Endodermal cell (in vitro differentiated cells): Measurements from ENCODE around the gene SLC12A8. TPM values are rescaled to one million over a fixed set of nuclear protein-coding genes. Genes with fewer than 3 reads are reported as not detected.
A peak's percentile ranks its signal among the peaks of the same experiment; 100 is the strongest.

Experiments used
- DNase-seq: peaks from one replicate; pipeline ENCODE4 v3.0.0-alpha.2; 2017
- H3K27ac ChIP-seq: 2 replicates; pipeline ENCODE4 v1.5.1; 2013; ENCODE audit warnings: mild to moderate bottlenecking, low read depth, low read length, moderate library complexity
- H3K27me3 ChIP-seq: 2 replicates; pipeline ENCODE4 v1.6.1; 2013; ENCODE audit warnings: mild to moderate bottlenecking, low read length, moderate library complexity; ENCODE audit not compliant: insufficient read depth, control insufficient read depth, poor library complexity, severe bottlenecking
- H3K36me3 ChIP-seq: 2 replicates; pipeline ENCODE4 v1.7.0; 2013; ENCODE audit warnings: mild to moderate bottlenecking, low read length, moderate library complexity; ENCODE audit not compliant: control insufficient read depth, insufficient read depth
- H3K4me1 ChIP-seq: one replicate; pipeline ENCODE4 v1.7.0; 2013; ENCODE audit warnings: low read length; ENCODE audit not compliant: control insufficient read depth, insufficient read depth
- H3K4me3 ChIP-seq: 2 replicates; pipeline ENCODE4 v1.5.1; 2013; ENCODE audit warnings: mild to moderate bottlenecking, low read length, moderate library complexity
- H3K9ac ChIP-seq: 2 replicates; pipeline ENCODE4 v1.6.1; 2013; ENCODE audit warnings: mild to moderate bottlenecking, low read length, moderate library complexity; ENCODE audit not compliant: poor library complexity, severe bottlenecking; ENCODE audit errors: extremely low read depth
- H3K9me3 ChIP-seq: 2 replicates; pipeline ENCODE4 v1.6.1; 2013; ENCODE audit warnings: mild to moderate bottlenecking, low read length, moderate library complexity; ENCODE audit not compliant: control insufficient read depth
- H3K27ac Mint-ChIP-seq: 2 replicates; pipeline ENCODE4 v1.8.0; 2020; ENCODE audit warnings: mixed read lengths
- H3K27me3 Mint-ChIP-seq: 2 replicates; pipeline ENCODE4 v1.8.0; 2021; ENCODE audit warnings: mild to moderate bottlenecking, mixed read lengths; ENCODE audit not compliant: insufficient read depth
- H3K36me3 Mint-ChIP-seq: 2 replicates; pipeline ENCODE4 v1.8.0; 2020; ENCODE audit warnings: low read depth, mixed read lengths
- H3K4me1 Mint-ChIP-seq: 2 replicates; pipeline ENCODE4 v1.8.0; 2020; ENCODE audit warnings: mixed read lengths
- H3K4me3 Mint-ChIP-seq: 2 replicates; pipeline ENCODE4 v1.8.0; 2020; ENCODE audit warnings: mild to moderate bottlenecking, moderate library complexity, mixed read lengths
- H3K9me3 Mint-ChIP-seq: 2 replicates; pipeline ENCODE4 v1.8.0; 2020; ENCODE audit warnings: mild to moderate bottlenecking, mixed read lengths
- WGBS, 2 experiments: methylation state at CpG; one replicate each; pipeline versions ENCODE4 v1.1.5 to v1.1.7; 2013; ENCODE audit warnings: missing lambda C conversion rate in 2 of 2, mixed read lengths in 1 of 2; ENCODE audit not compliant: insufficient coverage in 1 of 2, insufficient read length in 1 of 2; 5-methylcytosine and 5-hydroxymethylcytosine counted together
- total RNA-seq, 2 donors: library from RNA; stranded (reverse); fragmentation: NEBNext Ultra II Directional in 1 of 2; extraction: Animal tissue kit (Norgen Biotek cat#: 25700) in 1 of 2; gene quantifications; 2 replicates in 1 of 2; 3 replicates in 1 of 2; pipeline ENCODE4 v1.2.1, GENCODE V29; 2021
- TF ChIP-seq, protein P1 (sequence below): fragments of 200-600 bp; sonication (generic); conservative IDR thresholded peaks from 2 replicates; pipeline ENCODE4 v1.5.0; 2021; ENCODE audit warnings: antibody characterized with exemption, mild to moderate bottlenecking

SLC12A8 gene
- total RNA-seq, 2 donors from 2014 or later = 17.3 to 18.6 TPM

DNA sequence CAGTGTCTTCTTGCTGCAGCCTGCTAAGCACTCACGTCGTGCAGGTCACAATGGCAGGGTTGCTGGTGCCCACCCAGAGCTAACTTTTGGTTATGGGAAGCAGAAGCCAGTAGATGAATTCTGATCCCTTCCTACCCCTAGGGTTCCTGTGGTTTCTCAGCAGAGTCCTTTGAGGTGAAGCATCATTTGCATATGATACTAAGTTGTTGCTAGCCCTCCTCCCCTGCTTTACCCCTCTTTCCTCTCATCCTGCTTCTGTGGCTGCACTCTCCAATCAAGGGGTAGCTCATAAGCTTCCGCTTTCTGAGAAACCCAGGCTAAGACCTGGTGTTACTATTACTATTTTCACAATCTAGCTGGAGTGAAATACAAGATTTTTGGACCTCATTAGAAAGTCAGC is 134.7 kb downstream of the SLC12A8 start:
- H3K4me1 Mint-ChIP-seq = peaks cover 25% of the 10 kb centered on the region
- H3K9me3 Mint-ChIP-seq = no peaks in the 10 kb centered on the region
- no peaks in the 10 kb centered on the region for H3K9me3 ChIP-seq
- no peak overlapping the region for H3K9ac ChIP-seq
- H3K27me3 ChIP-seq = no peaks in the 10 kb centered on the region
- no peak overlapping the region for H3K4me3 ChIP-seq
- peaks cover 10% of the 10 kb centered on the region for H3K4me1 ChIP-seq
- no peak overlapping the region for H3K27ac ChIP-seq
- peaks cover 17% of the 10 kb centered on the region for H3K36me3 Mint-ChIP-seq
- H3K36me3 ChIP-seq = no peaks in the 10 kb centered on the region
- TF ChIP-seq, protein P1, sequence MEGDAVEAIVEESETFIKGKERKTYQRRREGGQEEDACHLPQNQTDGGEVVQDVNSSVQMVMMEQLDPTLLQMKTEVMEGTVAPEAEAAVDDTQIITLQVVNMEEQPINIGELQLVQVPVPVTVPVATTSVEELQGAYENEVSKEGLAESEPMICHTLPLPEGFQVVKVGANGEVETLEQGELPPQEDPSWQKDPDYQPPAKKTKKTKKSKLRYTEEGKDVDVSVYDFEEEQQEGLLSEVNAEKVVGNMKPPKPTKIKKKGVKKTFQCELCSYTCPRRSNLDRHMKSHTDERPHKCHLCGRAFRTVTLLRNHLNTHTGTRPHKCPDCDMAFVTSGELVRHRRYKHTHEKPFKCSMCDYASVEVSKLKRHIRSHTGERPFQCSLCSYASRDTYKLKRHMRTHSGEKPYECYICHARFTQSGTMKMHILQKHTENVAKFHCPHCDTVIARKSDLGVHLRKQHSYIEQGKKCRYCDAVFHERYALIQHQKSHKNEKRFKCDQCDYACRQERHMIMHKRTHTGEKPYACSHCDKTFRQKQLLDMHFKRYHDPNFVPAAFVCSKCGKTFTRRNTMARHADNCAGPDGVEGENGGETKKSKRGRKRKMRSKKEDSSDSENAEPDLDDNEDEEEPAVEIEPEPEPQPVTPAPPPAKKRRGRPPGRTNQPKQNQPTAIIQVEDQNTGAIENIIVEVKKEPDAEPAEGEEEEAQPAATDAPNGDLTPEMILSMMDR = no peak
- no peak overlapping the region for H3K27ac Mint-ChIP-seq
- H3K27me3 Mint-ChIP-seq = no peaks in the 10 kb centered on the region
- no peak overlapping the region for H3K4me3 Mint-ChIP-seq
- 91 to 100% methylated on average over 2 to 3 of the region's 3 CpGs for WGBS, 2 experiments
- DNase-seq = no peak

DNA sequence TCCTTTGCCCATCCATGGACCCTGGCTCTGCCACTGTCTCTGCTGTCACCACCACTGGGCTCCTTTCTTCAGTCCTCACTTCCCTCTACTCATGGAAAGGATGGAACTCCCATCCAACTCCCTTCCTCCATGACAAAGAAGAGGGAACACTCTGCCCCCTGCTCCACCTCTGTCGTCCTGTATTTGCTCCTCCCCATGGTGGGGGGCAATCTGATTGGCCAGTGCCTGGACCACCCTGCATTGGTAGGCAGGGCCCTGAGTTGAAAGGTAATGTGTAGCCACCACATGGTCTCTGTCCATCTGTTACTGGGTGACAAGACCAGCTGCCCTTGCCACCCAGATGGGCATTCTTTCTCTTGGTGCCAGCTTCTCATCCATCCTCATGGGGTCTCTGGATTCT is 136.1 kb downstream of the SLC12A8 start:
- H3K27ac Mint-ChIP-seq = peak overlapping the region; percentile 15

DNA sequence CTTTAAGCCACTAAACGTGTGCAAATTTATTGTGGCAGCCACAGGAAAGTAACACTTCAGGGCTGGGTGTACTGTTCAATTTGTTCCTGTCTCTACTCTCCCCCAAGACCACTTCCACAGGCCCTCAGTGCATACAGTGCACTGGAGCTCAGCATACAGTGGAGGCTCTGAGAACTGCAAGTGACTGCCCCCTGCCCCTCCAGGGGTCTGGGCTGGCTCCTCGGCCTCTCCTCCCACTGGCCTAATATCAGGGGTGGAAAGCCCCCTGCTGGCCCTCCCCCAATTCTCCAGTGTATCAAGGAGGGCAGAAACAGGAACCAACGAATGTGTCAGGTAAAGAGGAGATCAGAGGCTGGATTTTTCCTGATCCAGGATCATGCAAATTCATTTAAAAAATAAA is 136.8 kb downstream of the SLC12A8 start:
- TF ChIP-seq, protein P1 = peak; percentile 67
- DNase-seq = peak; percentile 78
- peaks cover 25% of the 10 kb centered on the region for H3K4me1 Mint-ChIP-seq
- no peak overlapping the region for H3K4me3 Mint-ChIP-seq
- H3K9ac ChIP-seq = no peak overlapping the region
- no peaks in the 10 kb centered on the region for H3K36me3 ChIP-seq
- H3K27me3 Mint-ChIP-seq = no peaks in the 10 kb centered on the region
- no peaks in the 10 kb centered on the region for H3K9me3 ChIP-seq
- peak overlapping the region; percentile 15 for H3K27ac Mint-ChIP-seq
- no peaks in the 10 kb centered on the region for H3K9me3 Mint-ChIP-seq
- WGBS, 2 experiments = 50 to 63% methylated on average over 2 to 3 of the region's 3 CpGs
- H3K27me3 ChIP-seq = no peaks in the 10 kb centered on the region
- H3K4me1 ChIP-seq = peaks cover 10% of the 10 kb centered on the region
- no peak overlapping the region for H3K27ac ChIP-seq
- peaks cover 14% of the 10 kb centered on the region for H3K36me3 Mint-ChIP-seq
- no peak overlapping the region for H3K4me3 ChIP-seq

More for the DNA sequence above, 136.1 kb downstream of the SLC12A8 start:
- Mint-ChIP-seq H3K4me3 (no peak overlapping the region), H3K27me3 (no peaks in the 10 kb centered on the region), H3K9me3 (no peaks in the 10 kb centered on the region), H3K4me1 (peaks cover 25% of the 10 kb centered on the region), H3K36me3 (peaks cover 14% of the 10 kb centered on the region)
- H3K27me3 ChIP-seq = no peaks in the 10 kb centered on the region
- no peaks in the 10 kb centered on the region for H3K9me3 ChIP-seq
- no peak overlapping the region for H3K9ac ChIP-seq
- 38% methylated on average over 1 of the region's 1 CpG; no CpG with 5 or more reads in 1 of the 2 experiments for WGBS, 2 experiments
- peaks cover 10% of the 10 kb centered on the region for H3K4me1 ChIP-seq
- no peak overlapping the region for H3K27ac ChIP-seq
- no peaks in the 10 kb centered on the region for H3K36me3 ChIP-seq
- H3K4me3 ChIP-seq = no peak overlapping the region
- TF ChIP-seq, protein P1 = no peak
- DNase-seq = no peak
